Vagina (tissue), 2 donors: ENCODE results near the gene NUDCD2. TPM values are rescaled to one million over a fixed set of nuclear protein-coding genes. Genes with fewer than 3 reads are reported as not detected.
"Not testable (repeated sequence)": the region's sequence is repeated elsewhere in the genome, so short reads cannot be mapped to it uniquely, and the experiment has no call there.

Source experiments
- DNase-seq, 2 donors: peaks; one replicate each; pipeline ENCODE4 v3.0.0-alpha.2; 2017; ENCODE audit errors: extremely low spot score in 2 of 2
- H3K27ac ChIP-seq: fragments of 200-600 bp; sonication (generic); one replicate; pipeline ENCODE4 v1.5.1; 2019
- H3K27me3 ChIP-seq: fragments of 200-600 bp; sonication (generic); one replicate; pipeline ENCODE4 v1.5.1; 2019
- H3K36me3 ChIP-seq, 2 donors: fragments of 200-600 bp; sonication (generic); one replicate each; pipeline ENCODE4 v1.5.1; 2017 to 2019
- H3K4me1 ChIP-seq: fragments of 200-600 bp; sonication (generic); one replicate; pipeline ENCODE4 v1.5.1; 2019
- H3K4me3 ChIP-seq, 2 donors: fragments of 200-600 bp; sonication (generic); 1 replicate in 1 of 2; 2 replicates in 1 of 2; pipeline ENCODE4 v1.5.1; 2016 to 2019
- H3K9me3 ChIP-seq: fragments of 200-600 bp; sonication (generic); one replicate; pipeline ENCODE4 v1.5.1; 2019
- CTCF ChIP-seq, 3 experiments: fragments of 450-650 bp in 2 of 3; fragments of 200-600 bp in 1 of 3; sonication (generic) in 1 of 3; IDR thresholded peaks; one replicate each; pipeline ENCODE4 v1.5.1; 2017 to 2019; ENCODE audit warnings: antibody characterized with exemption in 3 of 3, mild to moderate bottlenecking in 2 of 3, moderate library complexity in 2 of 3
- POLR2A ChIP-seq, 2 donors: fragments of 450-650 bp; IDR thresholded peaks; one replicate each; pipeline ENCODE4 v1.6.1; 2017; ENCODE audit warnings: antibody characterized with exemption in 2 of 2, mild to moderate bottlenecking in 2 of 2, moderate library complexity in 2 of 2
- POLR2AphosphoS5 ChIP-seq, 2 donors: sonication (generic); formaldehyde crosslinking; IDR thresholded peaks; one replicate each; pipeline ENCODE4 v1.9.0; 2017; ENCODE audit warnings: antibody characterized with exemption in 2 of 2, mild to moderate bottlenecking in 2 of 2, low read depth in 1 of 2; ENCODE audit not compliant: insufficient read depth in 1 of 2
- intact Hi-C: fragments of 100-400 bp; cut with DNase I; formaldehyde crosslinking; loops from one replicate; pipeline ENCODE4 v1.15.1; 2023
- total RNA-seq: library from RNA; depleted of rRNA; stranded (reverse); fragments of >200 nt; gene quantifications from one replicate; pipeline ENCODE4 v1.2.3, GENCODE V29; 2016

NUDCD2 gene
- total RNA-seq, 1 donor from 2014 or later = 4.4 TPM

- Histone ChIP-seq H3K27me3 (no peaks in the 10 kb centered on the region), H3K36me3 (no peaks in the 10 kb centered on the region), H3K27ac (peak overlapping the region; percentile 93), H3K4me3 (peak overlapping the region; percentile 75 to 89), H3K4me1 (peaks cover 30% of the 10 kb centered on the region), H3K9me3 (no peaks in the 10 kb centered on the region)
- no peak for TF ChIP-seq POLR2A (IDR thresholded peaks at IDR 0.05)
- TF ChIP-seq POLR2AphosphoS5 (IDR thresholded peaks at IDR 0.05; ENCODE audit: insufficient read depth in 1 of 2, low read depth in 1 of 2) = no peak
- no peak for TF ChIP-seq CTCF (IDR thresholded peaks at IDR 0.05)
- intact Hi-C loops = loop anchor here (10.0 kb wide), 1 partner anchor 46 kb away; the partner anchor contains the start of gene MAT2B
- DNase-seq = no peak
Observed at GRCh38 chr5:163458778-163459385, 1.0 kb downstream of the NUDCD2 start.

GRCh38 chr5:163456840-163457239 is 3.1 kb downstream of the NUDCD2 start:
- Histone ChIP-seq H3K36me3 (no peaks in the 10 kb centered on the region), H3K27ac (no peak overlapping the region), H3K4me3 (no peak overlapping the region), H3K27me3 (no peaks in the 10 kb centered on the region), H3K4me1 (peaks cover 29% of the 10 kb centered on the region), H3K9me3 (no peaks in the 10 kb centered on the region)
- no peak for TF ChIP-seq CTCF (IDR thresholded peaks at IDR 0.05)
- no peak for TF ChIP-seq POLR2AphosphoS5 (IDR thresholded peaks at IDR 0.05; ENCODE audit: insufficient read depth in 1 of 2, low read depth in 1 of 2)
- TF ChIP-seq POLR2A (IDR thresholded peaks at IDR 0.05) = no peak
- intact Hi-C loops = loop anchor here (10.0 kb wide), 1 partner anchor 48 kb away; the partner anchor contains the start of gene MAT2B
- no peak for DNase-seq

- DNase-seq = no peak
- Histone ChIP-seq H3K4me3 (no peak overlapping the region), H3K9me3 (no peaks in the 10 kb centered on the region), H3K27ac (no peak overlapping the region), H3K4me1 (peaks cover 21% of the 10 kb centered on the region), H3K36me3 (no peaks in the 10 kb centered on the region), H3K27me3 (no peaks in the 10 kb centered on the region)
- no peak for TF ChIP-seq POLR2A (IDR thresholded peaks at IDR 0.05)
- TF ChIP-seq POLR2AphosphoS5 (IDR thresholded peaks at IDR 0.05; ENCODE audit: insufficient read depth in 1 of 2, low read depth in 1 of 2) = no peak
- no peak for TF ChIP-seq CTCF (IDR thresholded peaks at IDR 0.05)
- intact Hi-C loops = loop anchor here (10.0 kb wide), 1 partner anchor 49 kb away; the partner anchor contains the start of gene MAT2B
Observed at GRCh38 chr5:163456029-163456589, 3.8 kb downstream of the NUDCD2 start.

GRCh38 chr5:163455406-163455805 is 4.5 kb downstream of the NUDCD2 start:
- not testable (repeated sequence) for H3K27me3 ChIP-seq, H3K9me3 ChIP-seq, H3K27ac ChIP-seq, H3K36me3 ChIP-seq, DNase-seq, H3K4me3 ChIP-seq
- H3K4me1 ChIP-seq = peaks cover 16% of the 10 kb centered on the region
- intact Hi-C loops = loop anchor here (10.0 kb wide), 1 partner anchor 49 kb away; the partner anchor contains the start of gene MAT2B

- H3K4me3 ChIP-seq = no peak overlapping the region
- peaks cover 9% of the 10 kb centered on the region for H3K4me1 ChIP-seq
- no peak overlapping the region for H3K27ac ChIP-seq
- DNase-seq = no peak
- intact Hi-C loops = loop anchor here (10.0 kb wide), 1 partner anchor 51 kb away; the partner anchor contains the start of gene MAT2B
- no peak for TF ChIP-seq CTCF (IDR thresholded peaks at IDR 0.05)
- no peak for TF ChIP-seq POLR2AphosphoS5 (IDR thresholded peaks at IDR 0.05; ENCODE audit: insufficient read depth in 1 of 2, low read depth in 1 of 2)
- TF ChIP-seq POLR2A (IDR thresholded peaks at IDR 0.05) = no peak
- H3K27me3 ChIP-seq = no peaks in the 10 kb centered on the region
- H3K9me3 ChIP-seq = no peaks in the 10 kb centered on the region
- H3K36me3 ChIP-seq = no peaks in the 10 kb centered on the region
Observed at GRCh38 chr5:163453705-163454104, 6.2 kb downstream of the NUDCD2 start.
